HG03575 (cell line): ENCODE data around the gene CYP2C9.
"Not testable (repeated sequence)": the region's sequence is repeated elsewhere in the genome, so short reads cannot be mapped to it uniquely, and the experiment has no call there.

Experiments
- ATAC-seq: cut with Tn5 transposase; IDR thresholded peaks from one replicate; pipeline ENCODE4 v1.9.1; 2021; ENCODE audit not compliant: unreplicated experiment, insufficient number of reproducible peaks, low FRiP score; ENCODE audit errors: extremely low read depth

CYP2C9 gene

GRCh38 chr10:94938383-94938782 is at the start of gene CYP2C9:
Gene CYP2C9, plus strand, starts transcription at chr10:94938658. Its CDS starts 25 bp downstream, at chr10:94938683.
- ATAC-seq, result no peak

- ATAC-seq, result no peak
Observed at GRCh38 chr10:94889123-94889522, 49.3 kb upstream of the CYP2C9 start.

- no peak for ATAC-seq
Observed at GRCh38 chr10:94890264-94891022, 48.0 kb upstream of the CYP2C9 start.

- ATAC-seq, result not testable (repeated sequence)
Observed at GRCh38 chr10:94898414-94898813, 40.0 kb upstream of the CYP2C9 start.

- no peak for ATAC-seq
Observed at GRCh38 chr10:94902080-94902479, 36.4 kb upstream of the CYP2C9 start.

- no peak for ATAC-seq
Observed at GRCh38 chr10:94902570-94902969, 35.9 kb upstream of the CYP2C9 start.

- not testable (repeated sequence) for ATAC-seq
Observed at GRCh38 chr10:94904506-94905148, 33.8 kb upstream of the CYP2C9 start.

GRCh38 chr10:94916423-94916822 is 22.0 kb upstream of the CYP2C9 start:
- no peak for ATAC-seq

- no peak for ATAC-seq
Observed at GRCh38 chr10:94936721-94937120, 1.7 kb upstream of the CYP2C9 start.

- not testable (repeated sequence) for ATAC-seq
Observed at GRCh38 chr10:94943432-94944103, 5.1 kb downstream of the CYP2C9 start.

- not testable (repeated sequence) for ATAC-seq
Observed at GRCh38 chr10:94946181-94946580, 7.7 kb downstream of the CYP2C9 start.

GRCh38 chr10:94963901-94964300 is 25.4 kb downstream of the CYP2C9 start:
- no peak for ATAC-seq

- no peak for ATAC-seq
Observed at GRCh38 chr10:94983555-94983954, 45.1 kb downstream of the CYP2C9 start.

GRCh38 chr10:94989192-94989591 is 50.7 kb downstream of the CYP2C9 start:
- no peak for ATAC-seq

GRCh38 chr10:94991243-94991888 is 52.9 kb downstream of the CYP2C9 start:
- ATAC-seq, result no peak

- no peak for ATAC-seq
Observed at GRCh38 chr10:94992811-94993210, 54.4 kb downstream of the CYP2C9 start.

- no peak for ATAC-seq
Observed at GRCh38 chr10:94997741-94998174, 59.3 kb downstream of the CYP2C9 start.

- ATAC-seq, result no peak
Observed at GRCh38 chr10:95026461-95026860, 88.0 kb downstream of the CYP2C9 start.

GRCh38 chr10:95031656-95032055 is 93.2 kb downstream of the CYP2C9 start:
- ATAC-seq, result no peak
